Common myeloid progenitor, CD34-positive (primary cell): ENCODE measurements around the gene ADAMTSL1.

Experiments
- CTCF ChIA-PET: fragments of 350-600 bp; sonication (Branson Sonifier 250); formaldehyde crosslinking; loops from one replicate; lab custom pipeline; 2021; ENCODE audit warnings: antibody characterized with exemption; lab: Charles Lee
- POLR2A ChIA-PET: fragments of 350-600 bp; sonication (Branson Sonifier 250); formaldehyde crosslinking; loops from one replicate; lab custom pipeline; 2021; ENCODE audit warnings: antibody characterized with exemption; lab: Charles Lee
- DNase-seq, 3 donors: peaks; one replicate each; pipeline versions ENCODE4 v3.0.0 to v3.0.0-alpha.2; 2013
- H3K27ac ChIP-seq, 2 experiments: 1 replicate in 1 of 2; 2 replicates in 1 of 2; pipeline ENCODE4 v1.7.0; 2013; ENCODE audit warnings: inconsistent platforms in 2 of 2, low read length in 2 of 2, mild to moderate bottlenecking in 2 of 2, low read depth in 1 of 2, moderate library complexity in 1 of 2; ENCODE audit not compliant: severe bottlenecking in 2 of 2, insufficient read depth in 1 of 2, poor library complexity in 1 of 2
- H3K27me3 ChIP-seq, 5 experiments: replicated peaks in 2 of 5; 1 replicate in 3 of 5; 2 replicates in 2 of 5; pipeline versions ENCODE4 v1.6.1 to v1.7.0; 2013; ENCODE audit warnings: low read length in 4 of 5, mild to moderate bottlenecking in 2 of 5, moderate library complexity in 2 of 5, inconsistent platforms in 1 of 5; ENCODE audit not compliant: insufficient read depth in 5 of 5, control insufficient read depth in 4 of 5
- H3K36me3 ChIP-seq, 4 experiments: 1 replicate in 2 of 4; 2 replicates in 2 of 4; pipeline versions ENCODE4 v1.6.1 to v1.7.0; 2013; ENCODE audit warnings: low read length in 3 of 4, control low read depth in 1 of 4, mild to moderate bottlenecking in 1 of 4; ENCODE audit not compliant: control insufficient read depth in 4 of 4, insufficient read depth in 4 of 4
- H3K4me1 ChIP-seq, 4 experiments: 1 replicate in 3 of 4; 2 replicates in 1 of 4; pipeline versions ENCODE4 v1.6.1 to v1.7.1; 2013; ENCODE audit warnings: low read length in 3 of 4, mild to moderate bottlenecking in 3 of 4, control low read depth in 1 of 4, inconsistent platforms in 1 of 4, moderate library complexity in 1 of 4; ENCODE audit not compliant: control insufficient read depth in 4 of 4, insufficient read depth in 4 of 4; ENCODE audit errors: control extremely low read depth in 1 of 4
- H3K4me3 ChIP-seq, 7 experiments: 1 replicate in 4 of 7; 2 replicates in 3 of 7; pipeline versions ENCODE4 v1.5.1 to v1.7.0; 2013; ENCODE audit warnings: mild to moderate bottlenecking in 7 of 7, low read length in 6 of 7, moderate library complexity in 6 of 7, inconsistent platforms in 2 of 7, low read depth in 2 of 7, control low read depth in 1 of 7; ENCODE audit not compliant: insufficient read depth in 4 of 7, control insufficient read depth in 1 of 7; ENCODE audit errors: extremely low read depth in 1 of 7
- H3K9me3 ChIP-seq, 5 experiments: 1 replicate in 4 of 5; 2 replicates in 1 of 5; pipeline versions ENCODE4 v1.6.1 to v1.7.1; 2013; ENCODE audit warnings: low read length in 4 of 5, mild to moderate bottlenecking in 2 of 5, inconsistent platforms in 1 of 5, low read depth in 1 of 5, moderate library complexity in 1 of 5; ENCODE audit not compliant: control insufficient read depth in 4 of 5, insufficient read depth in 2 of 5; ENCODE audit errors: control extremely low read depth in 1 of 5
- WGBS: methylation state at CpG from one replicate; pipeline ENCODE4 v1.1.5; 2013; ENCODE audit not compliant: insufficient coverage; 5-methylcytosine and 5-hydroxymethylcytosine counted together

Gene ADAMTSL1

GRCh38 chr9:18683312-18683711, 209.4 kb downstream of the ADAMTSL1 start:
- no peak overlapping the region for H3K4me3 ChIP-seq
- no peak overlapping the region for H3K27ac ChIP-seq
- peaks cover 0 to 5% (median 0%) of the 10 kb centered on the region in 5 experiments for H3K27me3 ChIP-seq
- POLR2A ChIA-PET: no interaction called here
- no peaks in the 10 kb centered on the region for H3K4me1 ChIP-seq
- DNase-seq: no peak
- CTCF ChIA-PET: no interaction called here
- H3K36me3 ChIP-seq: no peaks in the 10 kb centered on the region
- WGBS: 98% methylated on average over 12 of the region's 12 CpGs
- no peaks in the 10 kb centered on the region for H3K9me3 ChIP-seq

- POLR2A ChIA-PET: no interaction called here
- H3K9me3 ChIP-seq: no peaks in the 10 kb centered on the region
- peaks cover 0 to 5% (median 0%) of the 10 kb centered on the region in 5 experiments for H3K27me3 ChIP-seq
- H3K36me3 ChIP-seq: no peaks in the 10 kb centered on the region
- H3K4me1 ChIP-seq: no peaks in the 10 kb centered on the region
- WGBS: no CpG with 5 or more reads among the region's 1 CpG
- H3K4me3 ChIP-seq: no peak overlapping the region
- H3K27ac ChIP-seq: no peak overlapping the region
- no peak for DNase-seq
- CTCF ChIA-PET: no interaction called here
These were observed 209.9 kb downstream of the ADAMTSL1 start for GRCh38 chr9:18683851-18684250.

- H3K9me3 ChIP-seq: no peaks in the 10 kb centered on the region
- H3K4me1 ChIP-seq: no peaks in the 10 kb centered on the region
- peaks cover 0 to 5% (median 0%) of the 10 kb centered on the region in 5 experiments for H3K27me3 ChIP-seq
- H3K4me3 ChIP-seq: no peak overlapping the region
- H3K27ac ChIP-seq: no peak overlapping the region
- POLR2A ChIA-PET: no interaction called here
- H3K36me3 ChIP-seq: no peaks in the 10 kb centered on the region
- WGBS: 100% methylated on average over 2 of the region's 5 CpGs
- DNase-seq: no peak
- CTCF ChIA-PET: interaction anchor here (0.7 kb wide), 1 partner anchor 193 kb away, joined by 3 read pairs; no protein-coding TSS in a partner anchor
These were observed 210.8 kb downstream of the ADAMTSL1 start for GRCh38 chr9:18684593-18685317.

GRCh38 chr9:18688581-18689565, 214.9 kb downstream of the ADAMTSL1 start:
- POLR2A ChIA-PET: no interaction called here
- no peak for DNase-seq
- 92% methylated on average over 3 of the region's 6 CpGs for WGBS
- H3K4me3 ChIP-seq: no peak overlapping the region
- CTCF ChIA-PET: interaction anchor here (0.6 kb wide), 1 partner anchor 35 kb away, joined by 3 read pairs; no protein-coding TSS in a partner anchor
- no peaks in the 10 kb centered on the region for H3K4me1 ChIP-seq
- no peak overlapping the region for H3K27ac ChIP-seq
- no peaks in the 10 kb centered on the region for H3K27me3 ChIP-seq
- H3K9me3 ChIP-seq: peaks cover 0 to 1% (median 0%) of the 10 kb centered on the region in 5 experiments
- no peaks in the 10 kb centered on the region for H3K36me3 ChIP-seq

GRCh38 chr9:18689921-18690320, 216.0 kb downstream of the ADAMTSL1 start:
- Histone ChIP-seq H3K4me1 (no peaks in the 10 kb centered on the region), H3K27me3 (no peaks in the 10 kb centered on the region), H3K27ac (no peak overlapping the region), H3K36me3 (no peaks in the 10 kb centered on the region), H3K4me3 (no peak overlapping the region), H3K9me3 (peaks cover 0 to 9% (median 4%) of the 10 kb centered on the region in 5 experiments)
- ChIA-PET POLR2A (no interaction called here), CTCF (no interaction called here)
- no peak for DNase-seq

- 74% methylated on average over 4 of the region's 5 CpGs for WGBS
- POLR2A ChIA-PET: no interaction called here
- no peak overlapping the region for H3K27ac ChIP-seq
- H3K36me3 ChIP-seq: no peaks in the 10 kb centered on the region
- H3K4me3 ChIP-seq: no peak overlapping the region
- H3K27me3 ChIP-seq: no peaks in the 10 kb centered on the region
- CTCF ChIA-PET: no interaction called here
- H3K9me3 ChIP-seq: peaks cover 0 to 10% (median 5%) of the 10 kb centered on the region in 5 experiments
- no peaks in the 10 kb centered on the region for H3K4me1 ChIP-seq
- DNase-seq: no peak
These were observed 218.3 kb downstream of the ADAMTSL1 start for GRCh38 chr9:18692268-18692667.

- no peak overlapping the region for H3K27ac ChIP-seq
- no peaks in the 10 kb centered on the region for H3K27me3 ChIP-seq
- ChIA-PET CTCF (no interaction called here), POLR2A (no interaction called here)
- no peak for DNase-seq
- no peaks in the 10 kb centered on the region for H3K36me3 ChIP-seq
- no peaks in the 10 kb centered on the region for H3K4me1 ChIP-seq
- 100% methylated on average over 1 of the region's 3 CpGs for WGBS
- H3K9me3 ChIP-seq: peaks cover 0 to 10% (median 5%) of the 10 kb centered on the region in 5 experiments
- no peak overlapping the region for H3K4me3 ChIP-seq
These were observed 219.0 kb downstream of the ADAMTSL1 start for GRCh38 chr9:18692962-18693361.
